NCI-H2107 treated with DMSO at 0.1 percent for 48 hours (cell line): ENCODE results near the gene PCDHA12.
A peak's percentile ranks its signal among the peaks of the same experiment; 100 is the strongest.
"Not testable (repeated sequence)": the region's sequence is repeated elsewhere in the genome, so short reads cannot be mapped to it uniquely, and the experiment has no call there.

Experiments
- DNase-seq: peaks from one replicate; lab custom pipeline; 2025; ENCODE audit not compliant: unreplicated experiment; lab: John Stamatoyannopoulos, UW

The PCDHA12 gene

GRCh38 chr5:140857177-140857986, 17.7 kb upstream of the PCDHA12 start:
- no peak for DNase-seq

DNA sequence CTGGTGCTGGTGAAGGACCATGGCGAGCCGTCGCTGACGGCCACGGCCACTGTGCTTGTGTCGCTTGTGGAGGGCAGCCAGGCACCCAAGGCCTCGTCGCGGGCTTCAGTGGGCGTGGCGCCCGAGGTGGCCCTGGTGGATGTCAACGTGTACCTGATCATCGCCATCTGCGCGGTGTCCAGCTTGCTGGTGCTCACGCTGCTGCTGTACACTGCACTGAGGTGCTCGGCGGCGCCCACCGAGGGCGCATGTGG, 17.2 kb upstream of the PCDHA12 start:
- no peak for DNase-seq

DNA sequence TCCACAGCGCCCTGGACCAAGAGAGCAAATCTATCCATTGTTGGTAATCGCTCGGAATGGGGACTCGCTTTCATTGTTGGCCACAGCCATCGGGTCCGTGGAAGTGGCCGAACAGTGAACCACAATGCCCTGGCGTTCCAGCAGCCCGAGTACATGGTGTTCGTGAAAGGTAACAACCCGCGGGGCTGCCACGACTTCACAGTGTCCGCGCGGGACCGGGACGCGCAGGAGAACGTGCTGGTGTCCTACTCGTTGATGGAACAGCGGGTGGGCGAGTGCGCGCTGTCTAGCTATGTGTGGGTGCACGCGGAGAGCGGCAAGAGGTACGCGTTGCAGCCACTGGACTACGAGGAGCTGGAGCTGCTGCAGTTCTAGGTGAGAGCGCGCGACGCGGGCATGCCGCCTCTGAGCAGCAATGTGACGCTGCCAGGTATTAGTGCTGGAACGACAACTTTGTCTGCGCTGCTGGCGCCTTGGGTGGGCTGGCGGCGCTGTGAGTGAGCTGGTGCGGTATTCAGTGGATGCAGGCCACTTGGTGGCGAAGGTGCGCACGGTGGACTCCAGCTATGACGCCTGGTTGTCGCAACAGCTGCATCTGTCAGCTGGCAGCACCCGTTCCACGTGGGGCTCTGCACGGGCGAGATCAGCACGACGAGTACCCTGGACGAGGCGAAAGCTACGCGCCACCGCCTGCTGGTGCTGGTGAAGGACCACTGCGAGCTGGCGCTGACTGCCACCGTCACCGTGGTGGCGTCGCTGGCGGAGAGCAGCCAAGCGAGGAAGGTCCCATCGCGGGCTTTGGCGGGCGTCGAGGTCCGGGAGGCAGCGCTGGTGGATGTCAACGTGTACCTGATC, 12.4 kb upstream of the PCDHA12 start:
- no peak for DNase-seq

GRCh38 chr5:140868721-140869554, 6.2 kb upstream of the PCDHA12 start, which contains the start of gene PCDHA11:
TSS of gene PCDHA11 (plus strand) at chr5:140868957. CDS start at chr5:140869104, 147 bp downstream.
- peak; percentile 78 for DNase-seq

DNA sequence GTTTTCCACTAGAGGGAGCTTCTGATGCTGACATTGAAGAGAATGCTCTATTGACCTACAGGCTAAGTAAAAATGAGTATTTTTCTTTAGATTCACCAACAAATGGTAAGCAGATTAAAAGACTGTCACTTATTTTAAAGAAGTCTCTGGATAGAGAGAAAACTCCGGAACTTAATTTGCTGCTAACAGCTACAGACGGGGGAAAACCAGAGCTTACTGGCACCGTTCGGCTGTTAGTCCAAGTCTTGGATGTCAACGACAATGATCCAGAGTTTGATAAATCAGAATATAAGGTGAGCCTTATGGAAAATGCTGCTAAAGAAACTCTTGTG, 5.6 kb upstream of the PCDHA12 start:
- peak; percentile 61 for DNase-seq

DNA sequence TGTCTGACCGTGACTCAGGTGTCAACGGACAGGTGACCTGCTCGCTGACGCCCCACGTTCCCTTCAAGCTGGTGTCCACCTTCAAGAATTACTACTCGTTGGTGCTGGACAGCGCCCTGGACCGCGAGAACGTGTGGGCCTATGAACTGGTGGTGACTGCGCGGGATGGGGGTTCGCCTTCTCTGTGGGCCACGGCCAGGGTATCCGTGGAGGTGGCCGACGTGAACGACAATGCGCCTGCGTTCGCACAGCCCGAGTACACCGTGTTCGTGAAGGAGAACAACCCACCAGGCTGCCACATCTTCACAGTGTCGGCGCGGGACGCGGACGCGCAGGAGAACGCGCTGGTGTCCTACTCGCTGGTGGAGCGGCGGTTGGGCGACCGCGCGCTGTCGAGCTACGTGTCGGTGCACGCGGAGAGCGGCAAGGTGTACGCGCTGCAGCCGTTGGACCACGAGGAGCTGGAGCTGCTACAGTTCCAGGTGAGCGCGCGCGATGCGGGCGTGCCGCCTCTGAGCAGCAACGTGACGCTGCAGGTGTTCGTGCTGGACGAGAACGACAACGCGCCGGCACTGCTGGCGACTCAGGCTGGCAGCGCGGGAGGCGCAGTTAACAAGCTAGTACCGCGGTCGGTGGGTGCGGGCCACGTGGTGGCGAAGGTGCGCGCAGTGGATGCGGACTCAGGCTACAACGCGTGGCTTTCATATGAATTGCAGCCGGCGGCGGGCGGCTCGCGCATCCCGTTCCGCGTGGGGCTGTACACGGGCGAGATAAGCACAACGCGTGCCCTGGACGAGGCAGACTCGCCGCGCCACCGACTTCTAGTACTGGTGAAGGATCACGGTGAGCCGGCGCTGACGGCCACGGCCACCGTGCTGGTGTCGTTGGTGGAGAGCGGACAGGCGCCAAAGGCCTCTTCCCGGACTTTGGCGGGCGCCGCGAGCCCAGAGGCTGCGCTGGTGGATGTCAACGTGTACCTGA, 4.6 kb upstream of the PCDHA12 start:
- no peak for DNase-seq

DNA sequence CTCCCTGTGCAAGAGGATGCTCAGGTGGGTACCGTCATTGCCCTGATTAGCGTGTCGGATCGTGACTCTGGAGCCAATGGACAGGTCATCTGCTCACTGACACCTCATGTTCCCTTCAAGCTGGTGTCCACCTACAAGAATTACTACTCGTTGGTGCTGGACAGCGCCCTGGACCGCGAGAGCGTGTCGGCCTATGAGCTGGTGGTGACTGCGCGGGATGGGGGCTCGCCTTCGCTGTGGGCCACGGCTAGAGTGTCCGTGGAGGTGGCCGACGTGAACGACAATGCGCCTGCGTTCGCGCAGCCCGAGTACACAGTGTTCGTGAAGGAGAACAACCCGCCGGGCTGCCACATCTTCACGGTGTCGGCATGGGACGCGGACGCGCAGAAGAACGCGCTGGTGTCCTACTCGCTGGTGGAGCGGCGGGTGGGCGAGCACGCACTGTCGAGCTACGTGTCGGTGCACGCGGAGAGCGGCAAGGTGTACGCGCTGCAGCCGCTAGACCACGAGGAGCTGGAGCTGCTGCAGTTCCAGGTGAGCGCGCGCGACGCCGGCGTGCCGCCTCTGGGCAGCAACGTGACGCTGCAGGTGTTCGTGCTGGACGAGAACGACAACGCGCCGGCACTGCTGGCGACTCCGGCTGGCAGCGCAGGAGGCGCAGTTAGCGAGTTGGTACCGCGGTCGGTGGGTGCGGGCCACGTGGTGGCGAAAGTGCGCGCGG, 1.6 kb downstream of the PCDHA12 start:
- not testable (repeated sequence) for DNase-seq

DNA sequence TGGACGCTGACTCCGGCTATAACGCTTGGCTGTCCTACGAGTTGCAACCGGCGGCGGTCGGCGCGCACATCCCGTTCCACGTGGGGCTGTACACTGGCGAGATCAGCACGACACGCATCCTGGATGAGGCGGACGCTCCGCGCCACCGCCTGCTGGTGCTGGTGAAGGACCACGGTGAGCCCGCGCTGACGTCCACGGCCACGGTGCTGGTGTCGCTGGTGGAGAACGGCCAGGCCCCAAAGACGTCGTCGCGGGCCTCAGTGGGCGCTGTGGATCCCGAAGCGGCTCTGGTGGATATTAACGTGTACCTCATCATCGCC, 2.1 kb downstream of the PCDHA12 start:
- no peak for DNase-seq

DNA sequence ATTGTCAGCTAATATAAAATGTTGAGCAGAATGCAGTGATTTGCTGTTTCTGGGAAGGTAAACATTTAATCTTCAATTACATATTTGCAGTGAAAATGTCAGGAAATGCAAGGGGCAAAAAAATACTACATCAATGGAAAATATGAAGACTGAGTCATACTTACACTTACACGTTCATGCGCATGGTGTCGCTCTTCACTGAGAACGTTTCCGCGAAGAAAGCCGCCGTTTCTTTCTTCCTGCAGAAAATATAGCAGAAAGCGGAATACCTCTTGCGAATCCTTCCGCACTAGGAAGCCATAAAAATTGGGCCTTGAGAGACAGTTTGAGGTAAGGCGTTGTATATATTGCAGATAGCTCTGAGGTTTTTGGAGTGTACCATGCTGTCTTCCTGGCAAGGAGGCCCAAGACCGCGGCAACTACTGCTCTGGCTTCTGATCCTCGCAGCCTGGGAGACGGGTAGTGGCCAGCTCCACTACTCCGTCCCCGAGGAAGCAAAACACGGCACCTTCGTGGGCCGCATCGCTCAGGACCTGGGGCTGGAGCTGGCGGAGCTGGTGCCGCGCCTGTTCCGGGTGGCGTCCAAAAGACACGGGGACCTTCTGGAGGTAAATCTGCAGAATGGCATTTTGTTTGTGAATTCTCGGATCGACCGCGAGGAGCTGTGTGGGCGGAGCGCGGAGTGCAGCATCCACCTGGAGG, 6.9 kb downstream of the PCDHA12 start, which contains the start of gene PCDHA13:
PCDHA13 (plus strand) TSS at position 236 of the 702 bp plus-strand sequence; CDS start at position 381, 145 bp downstream.
- DNase-seq: no peak

- no peak for DNase-seq
Measured at GRCh38 chr5:140882591-140882899, 7.4 kb downstream of the PCDHA12 start.

- no peak for DNase-seq
Measured at GRCh38 chr5:140883373-140883772, 8.3 kb downstream of the PCDHA12 start.

DNA sequence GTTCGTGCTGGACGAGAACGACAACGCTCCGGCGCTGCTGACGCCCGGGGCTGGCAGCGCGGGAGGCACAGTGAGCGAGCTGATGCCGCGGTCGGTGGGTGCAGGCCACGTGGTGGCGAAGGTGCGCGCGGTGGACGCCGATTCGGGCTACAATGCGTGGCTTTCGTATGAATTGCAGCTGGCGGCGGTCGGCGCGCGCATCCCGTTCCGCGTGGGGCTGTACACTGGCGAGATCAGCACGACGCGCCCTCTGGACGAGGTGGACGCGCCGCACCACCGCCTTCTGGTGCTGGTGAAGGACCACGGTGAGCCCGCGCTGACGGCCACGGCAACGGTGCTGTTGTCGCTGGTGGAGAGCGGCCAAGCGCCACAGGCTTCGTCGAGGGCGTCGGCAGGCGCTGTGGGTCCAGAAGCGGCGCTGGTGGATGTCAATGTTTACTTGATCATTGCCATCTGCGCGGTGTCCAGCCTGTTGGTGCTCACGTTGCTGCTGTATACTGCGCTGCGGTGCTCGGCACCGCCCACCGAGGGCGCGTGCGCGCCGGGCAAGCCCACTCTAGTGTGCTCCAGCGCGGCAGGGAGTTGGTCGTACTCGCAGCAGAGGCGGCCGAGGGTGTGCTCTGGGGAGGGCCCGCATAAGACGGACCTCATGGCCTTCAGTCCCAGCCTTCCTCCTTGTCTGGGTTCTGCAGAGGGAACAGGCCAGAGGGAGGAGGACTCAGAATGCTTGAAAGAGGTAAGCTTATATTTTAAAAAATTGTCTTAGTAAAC, 9.0 kb downstream of the PCDHA12 start:
- no peak for DNase-seq

- DNase-seq: no peak
Measured at GRCh38 chr5:140916325-140916724, 41.2 kb downstream of the PCDHA12 start.

- DNase-seq: no peak
Measured at GRCh38 chr5:140923601-140924000, 48.5 kb downstream of the PCDHA12 start.

- no peak for DNase-seq
Measured at GRCh38 chr5:140925806-140926442, 50.8 kb downstream of the PCDHA12 start, which contains the start of gene PCDHAC1. TSS of gene PCDHAC1 (plus strand) at chr5:140926299. CDS start at chr5:140926893, 594 bp downstream.

DNA sequence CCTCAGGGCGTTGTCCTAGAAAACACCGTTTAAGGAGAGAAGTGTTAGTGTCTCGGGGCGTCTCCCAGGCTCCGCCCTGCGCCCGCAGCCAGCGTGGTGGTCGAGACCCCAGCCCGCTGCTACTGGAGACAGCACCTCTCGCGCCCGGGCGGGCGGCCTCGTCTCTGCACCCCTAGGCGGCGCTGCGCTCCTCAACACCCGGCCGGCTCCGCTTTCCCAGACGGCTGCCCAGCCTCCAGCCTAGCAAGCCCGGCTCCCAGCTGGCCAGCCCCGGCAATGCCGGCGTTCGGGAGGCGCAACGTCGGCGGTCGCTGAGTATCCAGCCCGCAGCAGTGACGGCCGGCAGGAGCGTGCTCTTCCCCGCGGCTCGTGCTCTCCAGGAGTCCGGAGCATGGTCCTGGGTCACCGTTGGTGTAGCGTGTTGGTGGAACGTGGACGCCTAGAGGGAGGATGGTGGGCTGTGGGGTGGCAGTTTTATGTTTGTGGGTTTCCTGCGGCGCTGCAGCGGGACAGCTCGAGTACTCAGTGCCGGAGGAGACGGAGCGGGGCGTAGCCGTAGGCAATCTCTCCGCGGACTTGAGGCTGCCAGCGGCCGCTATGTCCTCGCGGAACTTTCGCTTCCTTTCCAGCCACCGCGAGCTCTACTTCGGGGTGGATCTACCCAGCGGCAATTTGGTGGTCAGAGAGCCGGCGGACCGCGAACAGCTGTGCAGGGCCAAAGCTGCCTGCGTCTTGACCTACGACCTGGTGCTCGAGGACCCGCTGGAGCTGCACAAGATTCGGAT, 51.5 kb downstream of the PCDHA12 start:
- DNase-seq: peak; percentile 56

GRCh38 chr5:140927228-140927573, 52.1 kb downstream of the PCDHA12 start:
- no peak for DNase-seq
